ENCODE measurements around the gene NOVA1.

The NOVA1 gene

GRCh38 chr14:26593357-26593756 is 4.5 kb downstream of the NOVA1 start:
- DNase-seq: no peak

DNA sequence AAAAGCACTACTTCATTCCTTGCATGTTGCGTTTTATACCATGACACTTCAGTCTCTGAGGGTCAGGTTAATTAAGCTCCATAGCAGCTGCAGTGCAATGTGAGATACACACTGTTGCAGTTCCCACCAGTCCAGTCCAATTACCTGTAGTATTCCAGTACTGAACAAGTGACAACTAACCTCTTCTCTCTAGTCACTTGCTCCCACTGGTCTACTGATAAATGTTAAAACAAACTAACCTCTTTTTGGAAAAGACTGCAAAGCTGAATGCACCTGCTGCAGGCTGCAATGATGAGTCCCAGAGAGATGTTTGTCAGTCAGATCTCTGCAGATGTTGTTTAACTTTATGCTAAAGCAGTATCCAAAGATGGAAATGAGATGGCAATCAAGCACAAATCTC is 7.9 kb downstream of the NOVA1 start:
- no peak for DNase-seq

DNA sequence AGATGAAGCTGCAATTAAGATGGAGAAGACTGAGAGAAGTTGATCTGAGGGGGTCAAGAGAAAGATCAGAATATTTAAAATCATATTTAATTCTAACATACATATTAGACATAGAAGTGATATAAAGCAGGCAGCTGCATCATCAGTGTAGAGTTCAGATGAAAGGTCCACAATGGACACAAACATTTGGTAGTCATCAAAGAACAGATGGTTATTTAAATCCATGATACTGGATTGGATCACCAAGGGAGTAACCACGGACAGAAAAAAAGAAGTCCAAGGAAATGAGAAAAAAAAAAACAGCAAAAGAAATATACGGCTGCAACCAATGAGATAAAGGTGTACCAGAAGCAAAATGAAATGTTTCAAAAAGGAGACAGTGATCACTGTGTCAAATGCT is 20.1 kb downstream of the NOVA1 start:
- DNase-seq: no peak

DNA sequence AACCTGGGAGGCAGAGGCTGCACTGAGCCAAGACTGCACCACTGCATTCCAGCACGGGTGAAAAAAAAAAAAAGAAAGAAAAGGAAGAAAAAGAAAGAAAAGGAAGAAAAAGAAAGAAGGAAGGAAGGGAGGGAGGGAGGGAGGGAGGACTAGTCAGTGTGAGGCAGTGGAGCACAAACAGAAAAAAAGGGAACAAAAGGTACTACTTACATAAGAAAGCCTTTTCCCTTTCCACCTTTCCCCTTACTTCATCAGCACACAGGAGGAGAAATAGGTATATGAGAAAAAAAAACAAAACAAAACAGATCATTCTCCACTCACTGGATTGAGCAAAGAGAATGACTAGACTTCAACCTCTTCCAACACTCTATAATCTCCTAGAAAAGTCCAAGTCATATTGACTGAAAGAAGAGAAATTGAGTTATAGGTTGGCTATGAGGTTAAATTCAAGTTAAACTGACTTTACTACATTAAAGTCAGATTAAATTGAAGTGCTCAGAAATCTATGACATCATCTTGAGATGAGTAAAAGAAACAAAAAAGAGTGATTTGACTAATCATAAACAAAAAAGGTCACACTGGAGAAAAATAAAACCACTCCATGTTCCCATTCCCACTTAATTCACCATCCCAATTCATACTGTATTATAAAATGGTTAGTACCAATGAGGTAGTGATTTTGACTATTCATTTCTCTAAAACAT is 43.6 kb downstream of the NOVA1 start:
- no peak for DNase-seq

GRCh38 chr14:26549571-26549970 is 48.3 kb downstream of the NOVA1 start:
- no peak for DNase-seq

- DNase-seq: no peak
Observed at GRCh38 chr14:26548406-26548805, 49.4 kb downstream of the NOVA1 start.

GRCh38 chr14:26538176-26538575 is 59.7 kb downstream of the NOVA1 start:
- no peak for DNase-seq

DNA sequence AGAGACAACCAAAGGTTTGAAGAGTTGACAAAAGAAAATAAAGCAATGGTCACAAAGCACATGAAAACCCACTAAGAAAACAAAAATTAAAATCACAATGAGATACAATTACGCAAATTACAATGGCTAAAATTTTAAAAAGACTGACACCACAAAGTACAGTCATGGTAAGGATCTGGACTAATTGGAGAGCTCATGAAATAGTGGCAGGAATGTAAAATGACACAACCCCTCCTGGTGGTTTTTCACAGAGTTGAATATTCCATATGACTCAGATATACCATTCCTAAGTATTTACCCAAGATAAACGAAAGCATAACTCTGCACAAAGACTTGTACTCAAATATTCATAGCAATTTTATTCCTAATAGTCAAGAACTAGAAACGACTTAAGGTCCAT is 65.9 kb downstream of the NOVA1 start:
- DNase-seq: no peak

DNA sequence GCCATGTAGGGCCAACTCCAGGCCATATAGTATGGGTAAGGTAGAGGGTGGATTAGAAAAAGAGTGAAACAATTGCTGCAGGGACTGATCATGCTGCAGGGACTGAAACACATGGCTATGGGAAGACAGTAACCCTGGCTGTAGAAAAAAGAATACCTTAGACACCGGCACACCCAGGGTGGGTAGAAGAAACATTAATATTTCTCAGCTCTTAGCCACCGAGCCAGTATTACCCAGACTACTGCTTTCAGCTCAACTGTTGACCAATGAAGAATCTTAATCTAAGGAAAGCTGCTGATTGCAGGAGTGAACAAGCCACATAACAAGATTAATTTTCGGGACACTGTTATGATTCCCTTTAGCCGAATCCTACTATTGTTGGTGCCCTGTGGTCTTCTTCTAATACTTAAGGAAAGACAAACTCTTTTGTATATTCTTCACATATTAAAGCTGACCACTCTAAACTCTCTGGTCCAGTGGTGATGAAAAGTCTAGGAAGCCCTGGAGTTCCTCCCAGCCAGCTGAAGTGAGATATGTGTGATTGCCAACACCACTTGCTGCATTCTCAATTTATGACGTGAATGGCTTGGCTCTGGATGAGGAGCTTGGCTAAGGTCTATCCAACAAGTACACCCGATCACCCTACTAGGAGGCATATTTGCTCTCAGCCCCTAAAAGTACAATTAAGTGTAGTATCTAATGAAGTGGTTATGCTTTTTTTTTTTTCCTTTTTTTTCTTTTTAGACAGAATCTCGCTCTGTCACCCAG is 69.2 kb downstream of the NOVA1 start:
- no peak for DNase-seq

- DNase-seq: no peak
Observed at GRCh38 chr14:26527095-26527494, 70.7 kb downstream of the NOVA1 start.

DNA sequence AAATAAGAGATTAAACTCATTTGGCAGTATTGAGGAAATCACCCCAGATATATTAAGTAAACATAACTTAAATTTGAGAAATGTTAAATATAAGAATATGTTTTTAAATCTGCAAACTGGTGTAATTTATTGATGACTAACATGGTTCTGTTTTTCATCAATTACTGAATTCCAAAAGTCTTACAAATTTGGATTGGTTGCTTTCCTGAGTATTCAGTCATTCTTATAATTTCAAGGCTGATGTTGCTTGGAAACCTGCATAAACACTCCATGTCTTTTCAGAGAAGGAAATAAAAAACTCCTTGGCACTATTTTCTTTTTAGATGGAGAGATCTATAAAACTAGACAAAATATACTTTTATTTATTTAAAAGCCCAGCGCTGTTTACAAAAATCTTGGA is 71.7 kb downstream of the NOVA1 start:
- DNase-seq: no peak

GRCh38 chr14:26525085-26525484 is 72.7 kb downstream of the NOVA1 start:
- no peak for DNase-seq

- no peak for DNase-seq
Observed at GRCh38 chr14:26522967-26523366, 74.9 kb downstream of the NOVA1 start.

GRCh38 chr14:26517771-26518170 is 80.1 kb downstream of the NOVA1 start:
- no peak for DNase-seq

DNA sequence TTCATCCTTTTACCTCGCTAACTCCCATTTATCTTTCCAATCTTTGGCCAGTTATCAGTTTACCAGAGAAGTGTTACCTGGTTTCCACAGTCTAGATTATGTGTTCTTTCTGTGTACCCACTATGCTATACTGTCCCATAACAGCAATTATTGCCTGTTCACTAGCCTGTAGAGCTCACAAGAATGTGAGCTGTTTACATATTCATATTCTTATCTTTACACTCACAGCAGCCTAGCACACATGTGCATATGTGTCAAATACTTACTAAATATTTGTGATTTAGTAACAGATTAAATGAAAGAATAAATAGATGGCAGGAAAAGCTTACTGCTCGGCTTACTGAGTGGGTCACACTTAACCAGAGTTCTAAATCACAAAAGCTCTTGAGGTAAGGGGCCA is 97.8 kb downstream of the NOVA1 start:
- no peak for DNase-seq

DNA sequence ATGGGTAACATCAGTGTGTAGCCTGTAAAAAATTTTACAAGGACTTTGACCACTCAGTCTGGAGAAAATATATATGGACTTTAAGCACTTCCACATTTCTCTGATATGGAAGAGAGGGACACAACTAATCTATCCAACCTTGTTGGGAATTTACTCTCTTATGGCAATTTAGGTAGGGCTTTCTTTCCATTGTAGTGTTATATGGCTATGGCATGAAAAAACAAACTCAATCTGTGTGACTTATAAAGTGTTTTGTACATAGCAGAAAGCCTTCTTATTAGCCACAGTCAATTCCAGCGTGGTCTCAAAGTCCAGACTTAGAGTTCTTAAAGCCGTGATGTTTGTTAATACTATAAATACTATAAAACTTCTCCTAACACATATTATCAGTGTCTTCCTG is 98.3 kb downstream of the NOVA1 start:
- no peak for DNase-seq

DNA sequence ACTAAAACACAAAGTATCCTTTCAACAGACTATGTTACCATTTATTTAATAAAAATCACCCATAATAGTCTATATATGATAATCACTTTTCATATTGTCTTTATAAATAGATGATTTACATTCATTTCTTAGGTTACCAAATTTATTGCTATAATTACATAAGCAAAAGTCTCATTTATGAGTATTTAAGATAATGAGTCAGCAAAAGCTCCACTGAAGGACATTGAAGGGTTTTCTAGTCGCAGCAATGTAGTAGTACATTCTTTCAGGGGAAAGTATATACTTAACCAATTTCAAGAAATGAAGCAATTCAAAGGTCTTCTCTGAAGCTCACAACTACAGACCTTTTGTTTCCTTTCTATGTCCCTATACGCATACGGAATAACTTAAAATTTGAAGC is 110.9 kb downstream of the NOVA1 start:
- DNase-seq: no peak

DNA sequence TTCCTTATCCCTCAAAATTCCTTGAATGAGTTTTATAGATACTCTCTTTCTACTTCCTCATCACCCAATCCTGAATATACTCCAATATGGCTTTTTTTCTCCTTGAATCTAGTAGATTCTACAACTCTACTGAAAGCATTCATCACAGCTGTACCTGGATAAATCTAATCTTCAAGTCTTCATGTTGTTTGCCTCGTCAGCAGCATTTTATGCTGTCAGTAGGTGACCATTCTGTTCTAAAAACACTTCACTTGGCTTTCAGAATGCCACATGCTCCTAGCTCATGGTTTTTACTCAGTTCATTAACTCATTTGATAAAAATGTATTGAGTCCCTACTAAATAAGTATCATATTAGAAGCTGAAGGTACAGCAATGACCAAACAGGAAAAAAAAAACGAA is 113.3 kb downstream of the NOVA1 start:
- no peak for DNase-seq

DNA sequence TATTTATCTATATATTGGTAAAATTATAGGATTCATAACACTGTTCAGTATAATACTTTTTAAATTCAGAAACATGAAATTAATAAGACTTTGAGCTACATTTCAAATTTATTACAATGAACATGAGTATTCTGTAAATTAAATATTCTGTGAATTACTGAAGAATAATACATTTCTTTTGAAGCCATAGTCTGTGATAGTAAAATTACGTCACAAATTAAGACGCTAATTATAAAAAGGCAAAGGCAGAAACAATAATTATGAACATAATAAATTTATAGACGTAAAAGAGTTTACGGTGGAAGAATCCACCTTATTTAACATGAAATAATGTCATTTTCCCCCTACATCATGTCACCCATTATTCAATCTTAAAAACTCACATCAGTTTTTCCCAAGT is 118.9 kb downstream of the NOVA1 start:
- DNase-seq: no peak

DNA sequence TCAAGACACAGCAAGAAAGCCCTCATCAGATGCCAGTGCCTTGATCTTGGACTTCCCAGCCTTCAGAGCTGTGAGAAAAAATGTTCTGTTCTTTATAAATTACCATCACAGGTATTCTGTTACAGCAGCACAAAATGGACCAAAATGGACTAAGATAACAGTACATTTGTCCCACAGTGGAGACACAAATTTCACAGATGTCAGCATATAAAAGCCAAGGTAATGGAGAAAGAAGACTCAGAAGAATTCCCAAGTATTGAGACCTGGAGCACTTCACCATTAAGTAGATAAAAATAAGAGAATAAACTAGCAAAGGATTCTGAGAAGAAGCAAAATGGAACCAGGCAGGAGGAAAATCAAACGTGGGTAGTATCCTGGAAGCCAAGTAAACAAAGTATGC is 131.0 kb downstream of the NOVA1 start:
- no peak for DNase-seq

DNA sequence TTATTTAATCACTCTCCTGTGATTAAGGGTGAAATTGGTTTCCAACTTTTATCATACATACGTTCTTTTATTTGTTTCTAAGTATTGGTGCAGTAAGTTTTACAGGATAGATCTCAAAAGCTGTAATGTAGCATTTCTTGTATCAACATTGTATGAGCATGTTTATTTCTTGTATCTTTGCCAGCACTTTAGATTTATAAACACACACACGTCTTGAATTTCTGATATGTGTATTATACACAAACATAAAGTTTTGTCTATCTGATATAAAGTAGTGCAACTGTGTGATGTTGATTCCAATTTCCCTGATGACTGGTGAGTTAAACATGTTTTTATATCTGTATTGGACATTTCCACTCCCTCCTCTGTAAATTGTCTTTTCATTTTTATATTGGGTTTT is 134.7 kb downstream of the NOVA1 start:
- no peak for DNase-seq

- no peak for DNase-seq
Observed at GRCh38 chr14:26454105-26454504, 143.7 kb downstream of the NOVA1 start.

DNA sequence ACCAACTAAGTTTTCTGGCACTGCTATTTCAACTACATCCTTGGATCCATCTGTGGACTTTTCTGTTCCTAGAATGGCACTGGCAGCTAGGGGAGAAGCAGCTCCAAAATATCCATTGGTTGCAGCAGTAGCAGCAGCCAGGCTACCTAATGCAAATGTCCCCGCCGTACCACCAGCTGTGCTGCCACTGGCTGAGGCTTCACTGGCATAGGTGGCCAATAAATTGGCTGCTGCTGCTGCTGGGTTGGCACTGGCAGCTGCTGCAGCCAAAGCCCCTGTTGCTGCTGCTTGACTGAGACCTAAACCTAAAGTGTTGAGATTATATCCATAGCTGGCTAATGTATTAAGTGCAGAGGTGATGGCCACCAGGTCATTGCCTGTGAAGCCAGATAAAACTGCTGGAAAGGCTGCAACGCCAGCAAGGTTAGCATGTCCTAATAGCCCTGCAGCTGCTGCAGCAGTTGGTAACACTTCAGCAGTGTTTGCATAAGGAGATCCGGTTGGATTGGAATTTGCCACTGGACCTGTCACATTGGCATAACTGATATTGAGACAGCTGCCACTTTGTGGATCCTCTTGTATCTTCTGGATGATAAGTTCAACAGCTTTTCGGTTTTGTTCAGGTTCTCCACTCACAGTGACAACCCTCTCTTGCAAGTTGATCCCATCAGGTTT is 149.5 kb downstream of the NOVA1 start:
- DNase-seq: no peak

- no peak for DNase-seq
Observed at GRCh38 chr14:26444822-26445221, 153.0 kb downstream of the NOVA1 start.

All from activated CD8-positive, alpha-beta memory T cell treated with anti-CD3 and anti-CD28 coated beads, Interleukin-2, amount 50 U/mL, for 48 hours (primary cell).